Effector memory CD8-positive, alpha-beta T cell (primary cell): Measurements from ENCODE around the gene TMEM33.
"Not testable (repeated sequence)": the region's sequence is repeated elsewhere in the genome, so short reads cannot be mapped to it uniquely, and the experiment has no call there.

ENCODE experiments used
- ATAC-seq: fragments of 150-1000 bp; cut with Tn5 transposase; replicated peaks from 2 replicates; pipeline ENCODE4 v1.10.0; 2021; ENCODE audit warnings: mild to moderate bottlenecking, moderate library complexity
- DNase-seq, 3 experiments: peaks; one replicate each; pipeline ENCODE4 v3.0.0; 2021
- H3K27ac Mint-ChIP-seq, 2 donors: one replicate each; pipeline ENCODE4 v1.8.0; 2022; ENCODE audit warnings: mild to moderate bottlenecking in 2 of 2, mixed read lengths in 2 of 2, moderate library complexity in 2 of 2
- H3K27me3 Mint-ChIP-seq, 2 donors: one replicate each; pipeline ENCODE4 v1.8.0; 2022; ENCODE audit warnings: mixed read lengths in 2 of 2
- H3K36me3 Mint-ChIP-seq: one replicate; pipeline ENCODE4 v1.8.0; 2022; ENCODE audit warnings: mild to moderate bottlenecking, moderate library complexity, mixed read lengths; ENCODE audit not compliant: insufficient read depth
- H3K4me1 Mint-ChIP-seq, 2 donors: one replicate each; pipeline ENCODE4 v1.8.0; 2022; ENCODE audit warnings: low read depth in 2 of 2, mixed read lengths in 2 of 2
- H3K4me3 Mint-ChIP-seq, 2 donors: one replicate each; pipeline ENCODE4 v1.8.0; 2022; ENCODE audit warnings: mild to moderate bottlenecking in 2 of 2, mixed read lengths in 2 of 2, moderate library complexity in 2 of 2
- H3K9me3 Mint-ChIP-seq, 2 donors: one replicate each; pipeline ENCODE4 v1.8.0; 2022; ENCODE audit warnings: mixed read lengths in 2 of 2
- total RNA-seq, 9 experiments: gene quantifications; one replicate each; lab custom pipeline; 2026; lab: John Stamatoyannopoulos, UW

Gene TMEM33
- total RNA-seq = 28.9 to 146 (median 96.4) reads per million in 9 experiments

GRCh38 chr4:41934901-41935651 lies at the start of gene TMEM33:
Gene TMEM33, plus strand, starts transcription at chr4:41935429. Its CDS starts 56 bp downstream, at chr4:41935485.
- H3K27me3 Mint-ChIP-seq = no peaks in the 10 kb centered on the region
- DNase-seq (peak; percentile 50 to 63 (median 59)), ATAC-seq (peak; percentile 83)
- peaks cover 26 to 31% of the 10 kb centered on the region in 2 donors for H3K4me1 Mint-ChIP-seq
- peaks cover 21% of the 10 kb centered on the region for H3K36me3 Mint-ChIP-seq
- H3K9me3 Mint-ChIP-seq = no peaks in the 10 kb centered on the region
- H3K4me3 Mint-ChIP-seq = peak within 1 kb of the TSS; percentile 95 to 97
- peak within 1 kb of the TSS; percentile 95 to 97 for H3K27ac Mint-ChIP-seq

- Mint-ChIP-seq H3K4me3 (no peak overlapping the region), H3K36me3 (no peaks in the 10 kb centered on the region), H3K9me3 (no peaks in the 10 kb centered on the region), H3K4me1 (peaks cover 5 to 9% of the 10 kb centered on the region in 2 donors), H3K27me3 (peaks cover 41 to 66% of the 10 kb centered on the region in 2 donors), H3K27ac (no peak overlapping the region)
- ATAC-seq (no peak), DNase-seq (no peak)
These were observed 49.8 kb upstream of the TMEM33 start for GRCh38 chr4:41885456-41885855.

GRCh38 chr4:41887277-41887676 lies 48.0 kb upstream of the TMEM33 start:
- no peaks in the 10 kb centered on the region for H3K4me1 Mint-ChIP-seq

GRCh38 chr4:41887821-41888686 lies 47.2 kb upstream of the TMEM33 start:
- ATAC-seq = no peak
- no peaks in the 10 kb centered on the region for H3K4me1 Mint-ChIP-seq
- peaks cover 25 to 55% of the 10 kb centered on the region in 2 donors for H3K27me3 Mint-ChIP-seq
- no peaks in the 10 kb centered on the region for H3K9me3 Mint-ChIP-seq
- no peak overlapping the region for H3K27ac Mint-ChIP-seq
- H3K36me3 Mint-ChIP-seq = no peaks in the 10 kb centered on the region
- no peak overlapping the region for H3K4me3 Mint-ChIP-seq
- peak; percentile 23 to 30 (median 27) for DNase-seq

More at GRCh38 chr4:41887277-41887676, 48.0 kb upstream of the TMEM33 start:
- Mint-ChIP-seq H3K9me3 (no peaks in the 10 kb centered on the region), H3K27ac (no peak overlapping the region), H3K36me3 (no peaks in the 10 kb centered on the region), H3K4me3 (no peak overlapping the region), H3K27me3 (peaks cover 25 to 50% of the 10 kb centered on the region in 2 donors)
- ATAC-seq = no peak
- DNase-seq = no peak

GRCh38 chr4:41888687-41889074 lies 46.5 kb upstream of the TMEM33 start:
- H3K9me3 Mint-ChIP-seq = no peaks in the 10 kb centered on the region
- no peak for ATAC-seq
- H3K27ac Mint-ChIP-seq = no peak overlapping the region
- DNase-seq = no peak
- no peaks in the 10 kb centered on the region for H3K36me3 Mint-ChIP-seq
- H3K27me3 Mint-ChIP-seq = peaks cover 24 to 55% of the 10 kb centered on the region in 2 donors
- no peaks in the 10 kb centered on the region for H3K4me1 Mint-ChIP-seq
- H3K4me3 Mint-ChIP-seq = no peak overlapping the region

- no peaks in the 10 kb centered on the region for H3K36me3 Mint-ChIP-seq
- H3K27ac Mint-ChIP-seq = no peak overlapping the region
- H3K4me3 Mint-ChIP-seq = no peak overlapping the region
- no peaks in the 10 kb centered on the region for H3K4me1 Mint-ChIP-seq
- DNase-seq = no peak
- no peak for ATAC-seq
- H3K27me3 Mint-ChIP-seq = peaks cover 19 to 56% of the 10 kb centered on the region in 2 donors
- H3K9me3 Mint-ChIP-seq = no peaks in the 10 kb centered on the region
These were observed 45.9 kb upstream of the TMEM33 start for GRCh38 chr4:41889317-41889716.

GRCh38 chr4:41890085-41890484 lies 45.1 kb upstream of the TMEM33 start:
- Mint-ChIP-seq H3K36me3 (no peaks in the 10 kb centered on the region), H3K4me1 (no peaks in the 10 kb centered on the region), H3K9me3 (no peaks in the 10 kb centered on the region), H3K4me3 (no peak overlapping the region), H3K27ac (no peak overlapping the region), H3K27me3 (peaks cover 14 to 51% of the 10 kb centered on the region in 2 donors)
- ATAC-seq (no peak), DNase-seq (no peak)

GRCh38 chr4:41896648-41897047 lies 38.6 kb upstream of the TMEM33 start:
- Mint-ChIP-seq H3K4me1 (no peaks in the 10 kb centered on the region), H3K27me3 (peaks cover 15 to 30% of the 10 kb centered on the region in 2 donors), H3K9me3 (no peaks in the 10 kb centered on the region), H3K4me3 (no peak overlapping the region), H3K36me3 (no peaks in the 10 kb centered on the region), H3K27ac (no peak overlapping the region)
- DNase-seq = no peak
- no peak for ATAC-seq

- ATAC-seq (no peak), DNase-seq (no peak)
- Mint-ChIP-seq H3K27me3 (peaks cover 26 to 35% of the 10 kb centered on the region in 2 donors), H3K4me1 (no peaks in the 10 kb centered on the region), H3K9me3 (no peaks in the 10 kb centered on the region), H3K27ac (no peak overlapping the region), H3K36me3 (no peaks in the 10 kb centered on the region), H3K4me3 (no peak overlapping the region)
These were observed 37.5 kb upstream of the TMEM33 start for GRCh38 chr4:41897698-41898097.

GRCh38 chr4:41909136-41909535 lies 26.1 kb upstream of the TMEM33 start:
- not testable (repeated sequence) for H3K4me1 Mint-ChIP-seq, DNase-seq, H3K36me3 Mint-ChIP-seq, H3K9me3 Mint-ChIP-seq, H3K4me3 Mint-ChIP-seq, H3K27ac Mint-ChIP-seq, ATAC-seq
- H3K27me3 Mint-ChIP-seq = peaks cover 22 to 25% of the 10 kb centered on the region in 2 donors

- DNase-seq = no peak
- Mint-ChIP-seq H3K4me3 (no peak overlapping the region), H3K4me1 (no peaks in the 10 kb centered on the region), H3K27me3 (peaks cover 7 to 16% of the 10 kb centered on the region in 2 donors), H3K27ac (no peak overlapping the region), H3K36me3 (peaks cover 2% of the 10 kb centered on the region), H3K9me3 (no peaks in the 10 kb centered on the region)
- ATAC-seq = no peak
These were observed 22.7 kb upstream of the TMEM33 start for GRCh38 chr4:41912546-41912945.

- peaks cover 7 to 19% of the 10 kb centered on the region in 2 donors for H3K27me3 Mint-ChIP-seq
- no peaks in the 10 kb centered on the region for H3K4me1 Mint-ChIP-seq
- H3K36me3 Mint-ChIP-seq = peaks cover 2% of the 10 kb centered on the region
- no peak overlapping the region for H3K27ac Mint-ChIP-seq
- H3K9me3 Mint-ChIP-seq = no peaks in the 10 kb centered on the region
- ATAC-seq (no peak), DNase-seq (no peak)
- H3K4me3 Mint-ChIP-seq = no peak overlapping the region
These were observed 21.7 kb upstream of the TMEM33 start for GRCh38 chr4:41913509-41913908.

GRCh38 chr4:41918278-41918677 lies 17.0 kb upstream of the TMEM33 start:
- ATAC-seq = no peak
- Mint-ChIP-seq H3K27ac (no peak overlapping the region), H3K36me3 (no peaks in the 10 kb centered on the region)

More at GRCh38 chr4:41918278-41918677, 17.0 kb upstream of the TMEM33 start:
- Mint-ChIP-seq H3K27me3 (peaks cover 6 to 31% of the 10 kb centered on the region in 2 donors), H3K4me3 (no peak overlapping the region), H3K4me1 (no peaks in the 10 kb centered on the region), H3K9me3 (peaks cover 0 to 1% of the 10 kb centered on the region in 2 donors)
- DNase-seq = no peak
